Measurements from ENCODE around the gene S100Z. TPM values are rescaled to one million over a fixed set of nuclear protein-coding genes. Genes with fewer than 3 reads are reported as not detected.

Gene S100Z
- total and polyA plus RNA-seq, 9 of the 15 experiments (the other 6 are each of a cell fraction or from before 2014, with no cell fraction given) = 0.15 to 0.42 (median 0.20) TPM; not detected in 6

DNA sequence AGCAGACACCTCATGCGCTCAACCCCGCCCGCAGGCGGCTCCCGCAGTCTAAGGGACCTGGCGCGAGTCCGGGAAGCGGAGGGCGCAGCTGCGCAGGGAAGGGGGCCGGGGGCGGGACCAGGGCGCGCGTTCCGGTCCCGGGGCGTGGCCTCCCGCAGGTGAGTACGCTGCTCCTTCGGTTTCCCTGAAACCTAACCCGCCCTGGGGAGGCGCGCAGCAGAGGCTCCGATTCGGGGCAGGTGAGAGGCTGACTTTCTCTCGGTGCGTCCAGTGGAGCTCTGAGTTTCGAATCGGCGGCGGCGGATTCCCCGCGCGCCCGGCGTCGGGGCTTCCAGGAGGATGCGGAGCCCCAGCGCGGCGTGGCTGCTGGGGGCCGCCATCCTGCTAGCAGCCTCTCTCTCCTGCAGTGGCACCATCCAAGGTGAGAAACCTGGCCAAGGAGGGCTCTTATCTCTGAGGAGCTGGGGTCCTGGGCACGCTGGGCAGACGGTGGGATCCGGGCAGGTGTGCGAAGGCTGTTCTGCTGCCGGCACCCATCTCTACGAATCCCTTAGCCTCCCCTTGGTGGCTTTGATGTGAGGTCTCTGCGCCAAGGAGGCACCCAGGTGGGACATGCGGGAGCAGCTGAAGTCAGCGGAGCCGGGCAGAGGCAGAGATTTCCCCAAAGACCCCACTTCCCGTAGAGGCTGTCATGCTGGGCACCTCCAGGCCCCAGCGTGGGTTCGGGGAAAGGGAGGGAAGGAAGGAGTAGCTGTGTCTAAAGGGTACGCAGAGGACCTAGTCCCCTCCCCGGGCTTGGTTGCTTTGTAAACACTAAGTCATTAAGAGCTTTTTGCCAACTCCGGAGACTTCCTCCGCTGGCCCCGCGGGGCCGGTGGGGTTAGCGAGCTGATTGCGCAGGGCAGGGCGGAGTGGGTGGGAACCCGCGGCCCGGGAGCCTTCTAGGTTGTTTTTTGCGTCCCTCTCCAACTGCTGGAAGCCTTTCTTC is 30.7 kb upstream of the S100Z start, which contains the start of gene F2RL1:
Gene F2RL1 (plus strand): TSS at position 187 of the 988 bp plus-strand sequence. CDS start 153 bp downstream, at position 340.
- Histone ChIP-seq H3K9ac (ENCODE audit: insufficient read depth in 1 of 2, low read depth in 2 of 2, low read length in 2 of 2) (peak within 1 kb of the TSS in 1 of 2 experiments; percentile 85; a peak in 2 of 4 replicates), H3K4me2 (ENCODE audit: insufficient read depth, low read length) (peak within 1 kb of the TSS; percentile 24), H3K9me1 (ENCODE audit: control insufficient read depth, insufficient read depth, low read length) (no peaks in the 10 kb centered on the region), H3K27ac (ENCODE audit: extremely low read depth, low read depth, low read length) (no peak within 1 kb of the TSS), H2AFZ (ENCODE audit: low read depth, low read length) (peak within 1 kb of the TSS; percentile 32; the same call in 1 of the 2 replicates), H3K27me3 (ENCODE audit: control insufficient read depth in 2 of 2, insufficient read depth in 2 of 2, low read length in 2 of 2) (peaks cover 15 to 41% of the 10 kb centered on the region in 2 experiments; a peak in 4 of 5 replicates), H3K79me2 (ENCODE audit: control insufficient read depth, insufficient read depth, low read length) (no peaks in the 10 kb centered on the region), H3K4me1 (replicated peaks in 1 of 2; ENCODE audit: control insufficient read depth in 2 of 2, insufficient read depth in 2 of 2, low read length in 2 of 2) (peaks cover 0 to 15% of the 10 kb centered on the region in 2 experiments; a peak in 3 of 5 replicates), H3K36me3 (ENCODE audit: control insufficient read depth, insufficient read depth, low read length) (no peaks in the 10 kb centered on the region), H3K9me3 (replicated peaks; ENCODE audit: control insufficient read depth, insufficient read depth, low read depth, low read length) (no peaks in the 10 kb centered on the region), H4K20me1 (replicated peaks; ENCODE audit: control insufficient read depth, insufficient read depth, low read length) (0 out of 2 replicates have a peak, but pooled peaks cover 4% of the 10 kb centered on the region), H3K4me3 (peak within 1 kb of the TSS; percentile 35)
- peak; percentile 88 for ATAC-seq
- intact Hi-C loops (cut with micrococcal nuclease) = no loop called here
- no peak for FAIRE-seq
- ChIA-PET CTCF (ENCODE audit: low intra/inter-chr PET ratio) (no interaction called here), POLR2A (interaction anchor here (1.2 kb wide), 1 partner anchor 13 kb away, joined by 3 read pairs; no protein-coding TSS in a partner anchor)
- in situ Hi-C loops (cut with MboI) = no loop called here
- TF ChIP-seq, protein P1, sequence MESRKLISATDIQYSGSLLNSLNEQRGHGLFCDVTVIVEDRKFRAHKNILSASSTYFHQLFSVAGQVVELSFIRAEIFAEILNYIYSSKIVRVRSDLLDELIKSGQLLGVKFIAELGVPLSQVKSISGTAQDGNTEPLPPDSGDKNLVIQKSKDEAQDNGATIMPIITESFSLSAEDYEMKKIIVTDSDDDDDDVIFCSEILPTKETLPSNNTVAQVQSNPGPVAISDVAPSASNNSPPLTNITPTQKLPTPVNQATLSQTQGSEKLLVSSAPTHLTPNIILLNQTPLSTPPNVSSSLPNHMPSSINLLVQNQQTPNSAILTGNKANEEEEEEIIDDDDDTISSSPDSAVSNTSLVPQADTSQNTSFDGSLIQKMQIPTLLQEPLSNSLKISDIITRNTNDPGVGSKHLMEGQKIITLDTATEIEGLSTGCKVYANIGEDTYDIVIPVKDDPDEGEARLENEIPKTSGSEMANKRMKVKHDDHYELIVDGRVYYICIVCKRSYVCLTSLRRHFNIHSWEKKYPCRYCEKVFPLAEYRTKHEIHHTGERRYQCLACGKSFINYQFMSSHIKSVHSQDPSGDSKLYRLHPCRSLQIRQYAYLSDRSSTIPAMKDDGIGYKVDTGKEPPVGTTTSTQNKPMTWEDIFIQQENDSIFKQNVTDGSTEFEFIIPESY (CRISPR knock-in tag; IDR thresholded peaks at IDR 0.05) = 0 out of 2 replicates have a peak, but pooled peaks have one; percentile 34
- TF ChIP-seq RB1 (IDR thresholded peaks at IDR 0.05; ENCODE audit: low read depth) (peak; percentile 41; the same call in 1 of the 2 replicates), FOXP1 (CRISPR knock-in tag; IDR thresholded peaks at IDR 0.05) (peak; percentile 59; the same call in 1 of the 2 replicates), NRF1 (conservative IDR thresholded peaks at IDR 0.05 in 1 of 2, IDR thresholded peaks at IDR 0.05 in 1 of 2) (peak; percentile 78 to 82), ZNF384 (IDR thresholded peaks at IDR 0.05; ENCODE audit: low read depth, low read length) (no peak), HCFC1 (IDR thresholded peaks at IDR 0.05; ENCODE audit: low read depth, low read length) (no peak)
- TF ChIP-seq, protein P2, sequence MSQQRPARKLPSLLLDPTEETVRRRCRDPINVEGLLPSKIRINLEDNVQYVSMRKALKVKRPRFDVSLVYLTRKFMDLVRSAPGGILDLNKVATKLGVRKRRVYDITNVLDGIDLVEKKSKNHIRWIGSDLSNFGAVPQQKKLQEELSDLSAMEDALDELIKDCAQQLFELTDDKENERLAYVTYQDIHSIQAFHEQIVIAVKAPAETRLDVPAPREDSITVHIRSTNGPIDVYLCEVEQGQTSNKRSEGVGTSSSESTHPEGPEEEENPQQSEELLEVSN (IDR thresholded peaks at IDR 0.05; ENCODE audit: borderline replicate concordance in 1 of 2, extremely low read depth in 1 of 2, insufficient read depth in 1 of 2, insufficient read length in 1 of 2, low read depth in 1 of 2, low read length in 1 of 2, poor library complexity in 1 of 2, severe bottlenecking in 1 of 2) = peak in 1 of 2 experiments; percentile 47
- TF ChIP-seq, protein P3, sequence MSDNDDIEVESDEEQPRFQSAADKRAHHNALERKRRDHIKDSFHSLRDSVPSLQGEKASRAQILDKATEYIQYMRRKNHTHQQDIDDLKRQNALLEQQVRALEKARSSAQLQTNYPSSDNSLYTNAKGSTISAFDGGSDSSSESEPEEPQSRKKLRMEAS (CRISPR knock-in tag; IDR thresholded peaks at IDR 0.05) = peak; percentile 28; the same call in 1 of the 2 replicates
- 20% methylated on average over 62 of the region's 72 CpGs for WGBS (ENCODE audit: insufficient coverage, low coverage, missing lambda C conversion rate)
- DNase-seq (ENCODE audit: extremely low read depth in 1 of 4, low spot score in 3 of 4) = peak; percentile 52 to 88 (median 72)
- BruUV-seq (replicated peaks) = no TSS peak
